GM18505 (cell line): Measurements from ENCODE around the gene CLDN8.

ENCODE experiments used
- ATAC-seq: cut with Tn5 transposase; IDR thresholded peaks from one replicate; pipeline ENCODE4 v1.9.1; 2021; ENCODE audit not compliant: unreplicated experiment
- POLR2A ChIP-seq: IDR thresholded peaks from 4 replicates; pipeline ENCODE4 v1.6.1; 2011; ENCODE audit warnings: borderline replicate concordance; ENCODE audit not compliant: insufficient read depth, insufficient read length; ENCODE audit errors: extremely low read depth

Gene CLDN8

DNA sequence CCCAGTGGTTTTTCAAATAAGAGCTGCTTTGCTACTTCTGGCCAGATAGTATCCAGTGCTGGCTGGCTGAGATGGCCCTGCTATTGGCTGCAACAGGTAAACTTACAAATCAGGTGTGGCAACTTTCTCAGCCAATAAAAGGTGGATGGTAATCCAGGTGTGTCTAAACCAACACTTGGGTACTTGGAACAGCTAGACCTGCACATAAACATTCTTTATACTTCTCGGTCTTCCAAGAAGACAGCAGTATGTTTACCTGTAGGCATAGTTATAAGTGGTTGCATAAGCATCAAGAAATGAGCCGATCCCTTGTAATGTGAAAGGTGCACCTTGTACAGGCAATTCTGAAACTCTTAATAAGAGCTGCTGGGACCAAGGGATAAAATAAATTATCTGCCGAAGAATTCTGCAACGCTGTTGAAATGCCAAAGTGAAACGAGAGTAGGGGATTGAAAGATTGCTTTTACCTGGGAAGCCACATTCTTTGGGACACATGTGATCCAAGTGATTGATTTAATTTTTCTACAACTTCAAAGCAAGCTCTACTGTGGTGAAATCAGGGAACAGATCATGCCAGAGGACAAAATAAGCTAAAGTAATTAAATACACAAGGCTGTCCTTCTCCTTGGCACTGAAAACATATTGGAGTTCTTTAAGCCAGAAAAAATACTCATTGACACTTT, at the start of gene CLDN8:
Gene CLDN8 (minus strand): TSS at position 57 of the 683 bp plus-strand sequence. CDS start 172 bp downstream, outside the sequence.
- TF ChIP-seq POLR2A = no peak

DNA sequence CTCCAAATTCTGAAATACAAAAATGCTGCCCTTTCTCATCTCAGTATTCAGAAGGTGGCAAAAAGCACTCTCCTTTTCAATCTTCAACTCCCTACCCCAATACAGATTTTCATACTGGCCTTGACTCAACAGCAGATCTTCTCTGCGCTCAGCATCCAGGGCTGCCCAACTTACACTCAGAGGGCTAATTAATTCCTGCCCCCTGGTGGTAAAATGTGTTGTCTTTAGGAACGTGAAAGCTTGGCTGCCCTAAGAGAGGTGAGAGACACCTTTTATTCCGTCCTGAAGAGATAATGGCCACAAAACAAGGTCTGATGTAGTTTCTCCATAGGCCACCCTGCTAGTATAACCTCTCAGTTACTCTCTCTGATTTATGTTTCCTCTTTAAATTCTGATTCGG, 41.9 kb upstream of the CLDN8 start:
- no peak for TF ChIP-seq POLR2A
- no peak for ATAC-seq

More for the DNA sequence above, at the start of gene CLDN8:
- no peak for ATAC-seq

DNA sequence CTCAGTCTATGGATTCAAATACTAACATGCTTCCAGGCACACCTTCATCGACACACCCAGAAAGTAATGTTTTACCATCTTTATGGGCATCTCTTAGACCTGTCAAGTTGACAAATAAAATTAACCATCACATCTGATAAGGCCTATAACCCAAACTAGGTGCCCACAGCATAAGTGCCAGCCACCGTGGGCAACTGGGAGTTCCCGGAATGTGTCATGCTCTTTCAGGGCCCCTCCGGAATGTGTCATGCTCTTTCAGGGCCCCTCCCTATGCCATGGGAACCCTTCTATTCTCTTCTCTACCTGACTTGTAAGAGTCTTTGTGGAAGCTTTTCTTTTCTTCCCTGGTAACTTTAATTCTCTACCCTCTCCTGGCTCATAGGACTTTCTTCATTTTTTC, 40.2 kb upstream of the CLDN8 start:
- no peak for TF ChIP-seq POLR2A
- ATAC-seq = no peak

DNA sequence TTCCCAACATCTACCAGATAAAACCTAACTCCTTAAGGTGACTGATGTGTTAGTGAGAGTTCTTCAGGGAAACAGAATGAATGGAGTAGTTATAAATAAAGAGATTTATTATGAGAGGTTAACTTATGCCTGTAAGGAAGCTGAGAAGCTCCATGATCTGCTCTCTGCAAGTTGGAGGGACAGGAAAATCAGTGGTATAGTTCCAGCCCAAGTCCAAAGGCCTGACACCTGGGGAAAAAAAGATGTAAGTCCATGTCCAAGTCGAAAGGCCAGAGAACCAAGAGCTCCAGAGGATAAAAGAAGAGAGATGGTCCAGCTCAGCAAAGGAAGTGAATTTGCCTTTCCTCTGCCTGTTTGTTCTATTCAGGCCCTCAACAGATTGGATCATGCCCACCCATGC, 39.8 kb upstream of the CLDN8 start:
- TF ChIP-seq POLR2A = no peak
- no peak for ATAC-seq

DNA sequence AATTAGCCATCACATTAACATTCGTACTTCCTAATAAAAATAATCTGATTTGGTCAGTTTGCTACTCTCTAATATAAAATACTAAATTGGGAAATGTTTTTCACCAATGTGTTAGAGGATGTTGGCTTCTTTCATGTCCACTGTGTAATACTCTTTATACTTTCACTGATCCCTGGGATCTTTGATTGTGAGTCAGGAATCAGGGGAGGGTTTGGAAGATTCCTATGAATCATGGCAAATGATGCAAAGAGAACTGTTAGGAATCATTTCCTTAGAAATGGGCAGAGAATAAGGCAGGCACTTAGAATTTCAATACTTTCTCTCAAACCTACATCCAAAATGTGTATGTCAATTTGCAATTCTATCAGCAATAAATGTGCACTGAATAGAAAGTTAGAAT, 35.9 kb upstream of the CLDN8 start:
- TF ChIP-seq POLR2A = no peak
- no peak for ATAC-seq

DNA sequence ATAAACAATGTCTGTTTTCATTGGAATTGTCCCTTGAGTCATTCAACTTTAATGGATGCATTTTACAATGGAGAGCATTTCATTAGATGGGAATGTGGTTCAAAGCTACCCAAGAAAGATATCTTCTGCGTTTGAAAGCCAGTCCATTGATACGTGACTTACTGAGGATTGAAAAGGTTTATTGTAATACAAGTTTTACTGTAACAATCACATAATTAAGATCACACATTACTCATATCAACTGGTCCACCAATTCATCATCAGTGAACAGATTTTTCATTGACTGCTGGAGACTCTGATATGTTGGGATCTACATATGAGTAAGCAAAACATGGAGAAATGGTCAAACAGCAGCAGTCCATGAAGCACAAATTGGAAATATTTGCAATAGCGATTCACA, 34.0 kb upstream of the CLDN8 start:
- ATAC-seq = no peak
- no peak for TF ChIP-seq POLR2A

DNA sequence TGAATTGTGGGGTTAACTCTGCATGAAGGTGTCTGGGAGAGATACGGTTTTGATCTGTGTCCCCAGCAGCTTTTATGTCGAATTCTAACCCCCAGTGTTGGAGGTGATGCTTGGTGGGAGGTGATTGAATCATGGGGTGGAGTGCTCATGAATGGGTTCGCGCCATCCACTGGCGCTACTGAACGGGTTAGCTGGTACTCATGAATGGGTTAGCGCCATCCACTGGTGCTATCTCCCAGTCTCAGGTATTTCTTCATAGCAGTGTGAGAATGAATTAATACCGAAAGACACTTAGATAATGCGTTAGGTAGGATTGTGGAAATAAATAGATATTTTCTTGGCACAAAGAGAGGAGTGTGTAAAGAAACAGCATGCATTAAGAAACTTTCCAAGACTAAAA, 32.9 kb upstream of the CLDN8 start:
- no peak for TF ChIP-seq POLR2A
- no peak for ATAC-seq

DNA sequence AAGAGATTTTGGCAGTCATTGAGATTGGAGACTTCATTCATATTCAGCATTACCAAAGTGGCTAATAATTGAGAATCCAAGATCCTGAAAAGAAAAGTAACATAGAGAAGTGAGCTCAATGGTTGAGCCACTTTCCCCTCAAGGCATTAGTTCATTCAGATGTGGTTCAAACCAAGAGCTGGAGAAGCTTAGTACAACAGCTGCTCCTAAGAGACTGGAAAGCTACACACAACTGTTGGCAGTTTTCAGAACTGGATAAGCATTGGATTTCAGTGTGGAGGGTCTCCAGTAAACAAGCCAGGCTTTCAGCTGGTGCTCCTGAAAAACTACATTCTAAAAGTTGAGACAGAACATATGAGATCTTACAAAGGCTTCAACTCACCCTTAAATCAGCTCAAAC, 29.2 kb upstream of the CLDN8 start:
- TF ChIP-seq POLR2A = no peak
- ATAC-seq = no peak

DNA sequence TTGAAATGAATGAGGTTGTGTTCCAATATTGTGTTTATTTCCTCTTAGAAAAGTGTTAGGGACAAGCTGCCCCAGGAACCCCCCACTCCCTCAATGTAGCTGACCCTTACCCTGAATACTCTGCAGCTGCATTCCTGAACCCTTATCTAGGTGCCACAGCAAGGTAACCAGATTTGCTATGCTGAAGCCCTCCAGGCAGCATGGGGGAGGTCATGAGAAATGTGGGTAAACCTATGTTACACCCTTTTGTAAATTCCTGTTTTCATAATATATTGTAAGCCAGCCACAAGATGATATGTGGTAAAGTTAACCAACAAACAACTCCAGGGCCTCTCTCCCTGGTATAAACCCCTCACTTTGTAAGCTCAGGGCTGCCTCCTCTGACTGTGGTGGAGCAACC, 27.8 kb upstream of the CLDN8 start:
- no peak for TF ChIP-seq POLR2A
- no peak for ATAC-seq

DNA sequence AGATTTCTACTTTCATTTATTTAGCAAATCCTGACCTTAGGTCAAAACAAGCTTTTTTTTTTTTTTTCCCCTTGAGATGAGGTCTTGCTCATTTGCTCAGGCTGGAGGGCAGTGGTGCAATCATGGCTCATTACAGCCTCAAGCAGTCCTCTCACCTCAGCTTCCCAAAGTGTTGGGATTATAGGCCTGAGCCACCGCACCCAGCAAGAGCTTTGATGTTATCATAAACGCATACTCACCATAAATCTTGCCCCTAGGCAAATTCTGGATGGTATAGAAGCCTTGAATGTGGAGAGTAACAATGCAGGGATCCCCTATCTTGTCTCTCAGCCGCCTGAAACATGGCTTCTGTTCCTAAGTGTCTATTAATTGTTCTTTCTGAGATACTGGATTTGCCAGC, 24.8 kb upstream of the CLDN8 start:
- TF ChIP-seq POLR2A = no peak
- ATAC-seq = no peak

DNA sequence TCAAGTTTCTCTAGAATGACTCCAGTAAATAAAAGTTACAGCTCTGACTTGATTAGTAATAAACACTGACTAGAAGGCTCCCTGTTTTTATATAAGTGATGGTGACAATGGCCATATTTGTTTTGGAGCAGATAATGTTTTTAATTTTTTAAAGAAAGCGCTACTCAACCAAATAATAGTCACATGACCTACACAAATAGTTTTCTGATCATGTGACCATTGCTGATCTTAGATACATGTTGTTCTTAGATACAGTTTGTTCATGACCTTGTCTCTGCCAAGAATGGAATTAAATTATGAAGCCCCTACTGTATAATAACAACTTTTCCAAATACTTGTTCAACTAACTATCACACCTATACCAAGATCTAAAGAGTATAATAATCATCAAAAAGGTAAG, 22.3 kb upstream of the CLDN8 start:
- no peak for ATAC-seq
- no peak for TF ChIP-seq POLR2A

DNA sequence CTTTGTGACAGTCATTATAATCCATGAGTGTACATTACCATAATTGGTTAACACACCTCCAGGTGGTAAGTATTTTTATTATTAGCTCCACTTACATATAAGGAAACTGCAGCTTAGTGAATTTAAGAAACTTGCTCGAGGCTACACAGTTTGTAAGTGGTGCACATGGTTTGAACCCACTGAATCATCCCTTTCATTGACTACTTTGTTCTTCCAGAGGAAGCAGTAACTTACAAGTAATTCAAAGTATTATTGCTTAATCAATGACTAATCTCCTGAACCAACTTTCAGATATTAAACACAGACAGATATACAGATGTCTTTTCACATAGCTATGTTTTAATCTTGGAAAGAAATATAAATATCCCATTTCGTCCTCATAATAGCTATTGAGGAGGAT, 18.7 kb upstream of the CLDN8 start:
- no peak for TF ChIP-seq POLR2A
- no peak for ATAC-seq

DNA sequence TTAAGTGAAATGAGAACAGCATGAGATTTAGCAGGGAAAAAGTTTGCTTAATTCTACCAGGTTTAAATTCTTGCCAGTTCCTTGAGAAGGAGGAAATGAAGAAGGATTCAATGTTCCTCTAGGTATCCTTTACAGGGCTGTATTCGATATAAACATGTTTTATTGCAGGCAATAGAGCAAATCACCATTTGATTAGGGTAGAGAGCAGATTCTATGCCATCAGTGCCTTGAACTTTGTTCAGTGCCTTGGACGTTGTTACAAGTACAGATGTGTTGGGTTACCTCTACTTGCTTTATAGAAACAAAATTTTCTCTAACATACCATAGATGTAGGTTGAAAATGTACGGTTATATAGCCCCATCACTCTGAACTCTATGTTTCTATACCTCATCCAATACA, 18.2 kb upstream of the CLDN8 start:
- no peak for ATAC-seq
- no peak for TF ChIP-seq POLR2A

DNA sequence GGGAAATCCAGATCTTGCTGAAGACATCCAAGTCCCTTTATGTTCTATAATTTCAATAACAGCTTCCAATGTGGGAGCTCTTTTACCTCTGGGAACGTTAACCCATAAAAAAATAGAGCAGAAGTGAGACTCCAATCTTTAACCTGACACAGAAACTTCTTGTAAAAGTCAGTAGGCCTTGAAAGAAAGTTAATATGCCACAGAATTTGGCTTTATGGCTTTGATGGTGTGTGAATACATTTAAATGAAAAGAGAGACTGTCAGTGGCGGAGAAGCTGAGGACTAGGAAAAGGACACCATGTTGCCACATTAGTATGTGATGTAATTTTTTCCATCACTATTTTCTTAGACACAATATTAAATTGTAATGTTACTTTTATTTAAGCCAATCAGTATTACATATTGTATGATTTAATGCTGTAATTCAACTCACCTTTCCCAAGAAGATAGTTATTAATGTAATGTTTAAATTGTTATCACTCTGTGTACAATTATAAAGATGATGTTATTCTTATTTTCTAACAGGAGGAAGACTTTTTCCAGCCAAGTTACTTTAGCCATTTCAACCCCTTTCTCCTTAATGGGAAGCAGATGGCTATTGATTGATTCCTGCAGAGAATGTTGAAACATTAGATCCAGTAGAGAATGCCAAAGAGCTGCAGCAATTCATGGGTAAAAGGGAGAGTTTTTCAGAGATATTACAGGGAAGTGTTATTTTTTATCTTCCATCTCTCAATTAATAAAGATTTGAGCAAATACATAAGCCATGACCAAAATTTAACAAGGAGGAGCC, 17.5 kb upstream of the CLDN8 start:
- ATAC-seq = no peak
- no peak for TF ChIP-seq POLR2A
